GM15510 (cell line): ENCODE results near the gene ZBTB16.

Source experiments
- POLR2A ChIP-seq: IDR thresholded peaks from 3 replicates; pipeline ENCODE4 v1.6.1; 2011; ENCODE audit warnings: borderline replicate concordance; ENCODE audit not compliant: insufficient read length; ENCODE audit errors: extremely low read depth

The ZBTB16 gene

DNA sequence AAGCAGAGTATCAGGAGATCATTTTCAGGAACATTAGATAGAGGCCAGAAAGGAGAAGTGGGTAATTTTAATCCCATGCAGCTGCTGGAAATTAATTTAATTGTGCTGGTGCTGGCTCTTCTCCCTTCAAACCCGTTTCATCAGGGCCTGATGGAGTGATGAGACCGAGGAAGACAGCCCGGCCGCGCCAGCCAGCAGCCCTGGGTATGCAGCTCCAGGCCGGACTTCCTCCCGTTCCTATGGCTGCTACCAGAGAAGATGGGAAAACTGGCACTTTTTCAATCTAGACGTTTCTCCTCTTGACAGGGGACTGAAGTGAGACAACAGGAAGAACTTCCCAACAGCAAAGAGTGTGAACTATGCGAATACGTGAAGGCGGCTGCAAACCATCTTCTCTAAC is 24.6 kb upstream of the ZBTB16 start:
- TF ChIP-seq POLR2A, result no peak

DNA sequence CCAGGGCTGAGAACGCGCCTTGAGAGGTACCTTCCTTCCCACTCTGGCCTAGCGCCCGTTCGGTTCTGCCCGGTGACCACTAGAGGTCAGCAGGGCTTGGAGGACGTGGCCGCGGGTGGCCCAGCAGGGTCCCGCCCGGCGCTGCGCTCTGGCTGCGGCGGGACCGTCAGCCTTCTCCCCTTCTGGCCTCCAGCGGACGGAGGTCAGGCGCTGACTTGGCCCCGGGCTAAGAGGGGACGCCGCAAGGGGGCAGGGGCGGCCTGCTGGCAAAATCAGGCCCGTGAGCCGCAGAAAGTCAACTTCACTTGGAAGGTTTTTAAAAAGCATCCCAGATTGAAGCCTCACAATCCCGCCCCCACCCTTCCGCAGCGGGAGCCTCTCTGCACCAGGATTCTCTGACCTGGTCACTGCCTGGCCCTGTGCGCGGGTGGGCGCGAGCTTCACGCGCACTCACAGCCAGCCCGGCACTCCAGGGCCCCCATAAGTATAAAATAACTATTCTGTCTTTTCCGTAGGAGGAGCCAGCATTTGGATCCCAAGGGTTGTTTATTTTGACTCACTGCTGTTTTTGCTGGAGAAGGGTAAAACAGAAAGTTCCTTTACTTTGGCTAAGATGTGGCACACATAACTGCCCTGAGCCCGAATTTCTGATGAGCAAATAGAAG is 23.2 kb upstream of the ZBTB16 start:
- TF ChIP-seq POLR2A, result no peak

DNA sequence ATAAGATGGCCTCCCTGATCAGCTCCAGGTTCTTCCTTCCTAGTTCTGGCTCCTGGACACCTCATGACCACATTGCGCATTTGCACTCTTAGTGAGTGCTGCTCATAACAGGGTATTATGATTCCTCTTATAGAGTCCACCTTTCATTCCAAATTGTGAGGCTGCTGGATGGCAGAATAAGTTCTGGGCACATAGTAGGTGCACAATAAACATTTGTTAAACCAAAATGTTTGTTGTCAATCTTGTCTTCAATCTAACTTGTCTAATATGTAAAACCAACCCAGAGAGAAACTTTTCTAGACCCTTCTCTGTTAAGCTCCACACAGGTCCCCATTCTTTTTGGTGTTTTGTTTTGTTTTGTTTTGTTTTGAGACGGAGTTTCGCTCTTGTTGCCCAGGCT is 22.6 kb upstream of the ZBTB16 start:
- TF ChIP-seq POLR2A, result no peak

DNA sequence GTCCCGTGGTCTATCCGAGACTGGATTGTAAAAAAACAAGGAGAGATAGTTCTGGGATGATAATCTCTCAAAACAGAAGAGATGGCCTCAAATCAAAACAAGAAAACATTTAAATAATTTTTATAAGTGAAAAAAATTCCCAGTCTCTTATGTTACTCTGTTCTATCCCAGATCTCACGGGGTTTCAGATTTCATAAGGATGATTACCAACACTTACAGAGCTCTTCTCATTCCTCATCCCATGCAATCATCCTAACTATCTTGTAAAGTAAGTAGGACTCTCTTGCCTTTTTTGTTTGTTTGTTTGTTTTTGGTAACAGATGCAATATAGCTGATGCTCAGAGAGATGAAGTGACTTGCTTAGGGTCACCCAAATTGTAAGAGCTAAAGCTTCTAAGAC is 20.0 kb upstream of the ZBTB16 start:
- TF ChIP-seq POLR2A, result no peak

DNA sequence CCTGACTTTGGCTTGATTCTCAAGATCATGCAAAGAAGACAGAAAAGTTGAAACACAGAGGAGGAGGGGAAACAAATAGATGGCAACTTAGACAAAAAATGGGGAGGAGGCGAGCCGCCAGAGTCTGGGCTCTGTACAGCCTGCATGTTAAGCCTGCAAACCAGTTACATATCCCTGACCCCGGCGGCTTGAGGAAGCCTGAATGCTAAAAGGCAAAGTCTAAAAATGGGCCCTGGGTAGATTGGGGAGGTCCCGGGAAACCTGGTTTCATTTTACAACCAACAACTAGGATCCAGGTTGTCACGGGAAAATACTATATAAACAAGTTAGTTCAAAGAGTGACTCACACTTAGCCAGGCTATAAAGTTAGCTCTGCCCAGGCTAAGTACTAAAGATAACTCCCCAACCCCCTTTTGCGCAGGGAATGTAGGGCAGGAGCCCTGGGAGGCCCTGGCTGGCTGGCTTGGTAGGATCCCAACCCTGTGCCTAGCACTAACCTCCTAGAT is 18.8 kb upstream of the ZBTB16 start:
- no peak for TF ChIP-seq POLR2A

DNA sequence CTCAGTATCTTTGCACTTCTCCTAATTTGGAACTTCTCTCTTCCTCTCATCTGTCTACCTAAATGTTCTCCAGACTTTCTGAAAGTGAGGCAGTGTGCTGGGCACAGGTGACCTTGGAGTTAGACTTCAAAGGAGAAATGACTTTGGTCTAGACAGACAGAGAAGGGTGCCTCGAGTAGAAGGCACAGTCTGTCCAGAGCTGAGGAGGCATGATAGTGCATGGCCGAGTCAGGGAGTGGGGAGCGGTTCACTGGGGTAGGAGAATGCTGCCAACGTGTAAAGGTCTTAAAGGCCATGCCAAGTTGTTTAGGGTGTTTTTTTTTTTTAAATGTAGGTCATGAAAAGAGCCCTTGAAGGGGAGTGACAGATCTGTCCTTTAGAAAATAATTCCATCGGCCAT is 17.3 kb upstream of the ZBTB16 start:
- TF ChIP-seq POLR2A, result no peak

DNA sequence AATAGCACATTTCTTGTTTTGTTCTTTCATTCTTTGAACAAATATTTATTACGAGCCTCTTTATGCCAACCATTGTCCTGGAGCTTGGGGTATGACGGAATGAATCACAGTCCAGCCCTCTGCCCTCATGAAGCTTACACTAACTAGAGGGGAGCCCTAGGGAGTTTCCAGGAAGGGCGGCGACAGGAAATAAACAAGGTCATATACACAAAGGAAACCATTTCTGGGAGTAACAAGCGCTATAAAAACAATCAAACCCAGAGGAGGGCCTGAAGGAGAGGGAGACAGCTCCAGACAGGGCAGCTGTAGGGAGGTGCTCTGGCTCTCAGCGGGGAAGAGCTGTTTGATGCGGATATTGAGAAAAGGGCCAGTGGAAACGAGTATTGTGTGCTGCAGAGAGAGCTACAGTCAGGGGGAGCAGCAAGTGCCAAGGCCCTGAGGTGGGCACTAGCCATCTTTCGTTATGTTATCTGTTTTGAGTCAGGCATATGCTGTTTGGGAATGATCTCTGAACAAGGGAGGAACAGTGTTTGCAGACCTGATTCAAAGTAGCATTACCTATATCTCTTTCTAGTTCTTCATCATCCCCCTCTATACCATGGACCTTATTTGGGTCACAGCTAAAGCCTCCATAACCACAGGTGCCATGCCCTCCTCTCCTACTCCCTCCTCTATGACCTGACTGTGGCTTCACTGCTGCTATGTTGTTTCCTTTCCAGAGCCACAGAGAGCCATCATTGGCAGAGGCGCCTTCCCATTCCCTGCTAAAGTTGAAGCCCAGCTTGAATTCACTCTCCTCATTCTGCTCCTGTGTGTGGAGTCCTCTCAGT is 15.3 kb upstream of the ZBTB16 start:
- no peak for TF ChIP-seq POLR2A

DNA sequence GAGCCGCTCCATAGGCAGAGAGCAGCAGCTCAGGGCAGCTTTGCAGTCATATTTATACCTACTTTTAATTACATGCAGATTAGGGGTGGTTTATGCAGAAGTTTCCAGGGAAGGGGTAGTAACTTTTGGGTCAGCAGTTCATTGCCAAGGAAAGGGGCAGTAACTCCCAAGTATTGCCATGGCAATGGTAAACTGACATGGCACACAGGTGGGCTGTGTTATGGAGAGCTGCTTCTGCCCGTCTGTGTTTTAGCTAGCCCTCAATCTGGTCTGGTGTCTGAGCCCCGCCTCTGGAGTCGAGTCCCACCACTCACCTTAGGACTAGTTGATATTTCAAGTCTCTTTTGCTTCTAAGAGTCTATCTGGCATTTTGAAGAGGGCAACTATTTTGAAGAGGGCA is 12.2 kb upstream of the ZBTB16 start:
- TF ChIP-seq POLR2A, result no peak

DNA sequence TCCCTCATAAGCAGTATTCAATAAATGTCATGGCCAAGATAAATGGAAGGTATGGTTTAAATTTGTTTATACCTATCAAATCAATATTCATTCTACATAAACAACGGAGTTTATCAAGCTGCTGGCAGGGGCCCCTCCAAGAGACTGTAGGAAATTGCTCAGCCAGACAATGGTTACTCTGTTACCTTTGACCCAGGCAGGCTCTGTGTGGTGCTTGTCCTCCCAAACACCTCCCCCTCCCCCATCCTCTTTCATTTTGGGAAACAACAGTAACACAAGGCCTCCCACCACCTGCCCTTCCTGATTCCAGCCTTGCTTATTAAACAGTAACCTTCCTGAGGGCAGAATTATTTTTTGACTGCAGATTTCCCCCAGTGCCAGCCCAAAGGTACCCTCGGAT is 10.5 kb upstream of the ZBTB16 start:
- TF ChIP-seq POLR2A, result no peak

DNA sequence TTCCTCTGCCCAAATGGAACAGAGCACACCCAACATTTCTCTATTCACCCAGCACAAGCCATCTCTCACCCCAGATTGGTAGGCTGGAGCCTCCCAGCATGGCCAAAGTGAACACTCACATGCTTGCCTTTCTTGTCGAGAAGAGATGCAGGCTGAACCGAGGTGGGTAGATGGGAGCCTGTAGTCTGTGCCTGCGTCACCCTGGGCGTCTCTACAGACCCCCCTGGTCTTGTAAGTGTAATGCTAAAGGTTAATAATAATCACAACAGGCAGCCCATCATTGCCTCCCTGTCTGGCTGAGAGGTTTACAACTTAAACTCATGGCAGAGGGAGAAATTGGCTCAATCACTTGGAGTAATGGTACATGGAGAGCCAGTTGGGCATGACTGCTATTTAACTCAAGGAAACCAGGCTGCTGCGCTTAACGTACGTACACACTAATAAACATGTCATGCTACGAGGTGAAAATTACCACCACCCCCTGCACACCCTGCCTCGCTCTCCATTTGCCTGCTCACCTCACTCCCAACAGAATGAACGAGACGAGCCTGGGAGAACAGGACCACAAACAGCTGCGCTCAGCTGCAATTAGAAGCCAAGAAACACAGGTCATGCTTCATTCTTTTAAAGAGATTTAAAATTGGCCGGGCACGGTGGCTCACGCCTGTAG is 9.1 kb upstream of the ZBTB16 start:
- TF ChIP-seq POLR2A, result no peak

DNA sequence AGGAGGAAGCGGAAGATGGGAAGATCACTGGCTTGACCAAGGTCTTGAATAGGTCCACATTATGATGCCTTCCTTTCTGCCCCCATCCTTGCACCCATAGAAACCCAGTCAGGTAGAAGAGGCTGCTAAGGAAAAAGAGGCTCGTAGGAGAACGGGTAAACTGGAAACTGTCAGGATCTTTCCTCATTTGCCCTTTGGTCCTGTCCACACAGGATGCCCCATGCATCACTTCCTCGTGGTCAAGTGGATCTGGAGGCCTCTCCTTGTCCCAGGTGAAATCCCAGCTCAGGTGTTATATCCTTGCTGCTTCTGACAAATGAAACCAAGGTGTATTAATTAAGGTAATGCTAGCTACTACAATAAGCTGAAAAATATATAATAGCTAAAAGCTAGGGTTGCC is 8.0 kb upstream of the ZBTB16 start:
- no peak for TF ChIP-seq POLR2A

DNA sequence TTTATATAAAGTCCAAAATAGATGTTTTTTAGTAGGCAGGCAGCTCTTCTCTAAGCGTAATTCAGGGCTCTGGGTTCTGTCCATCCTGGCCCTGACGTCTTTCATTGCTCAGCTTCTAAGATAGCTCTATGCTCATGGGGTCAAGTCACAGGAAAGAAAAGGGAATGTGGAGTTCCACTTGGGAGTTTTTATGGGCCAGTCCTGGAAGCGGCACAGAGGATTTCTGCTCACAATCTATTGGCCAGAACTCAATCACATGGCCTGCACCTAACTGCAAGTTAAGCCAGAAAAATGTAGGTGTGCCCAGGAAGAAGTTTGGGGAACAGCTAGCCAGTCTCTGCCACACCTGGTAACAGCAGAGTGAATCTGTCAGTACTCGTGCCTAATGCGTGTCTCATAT is 7.4 kb upstream of the ZBTB16 start:
- TF ChIP-seq POLR2A, result no peak

DNA sequence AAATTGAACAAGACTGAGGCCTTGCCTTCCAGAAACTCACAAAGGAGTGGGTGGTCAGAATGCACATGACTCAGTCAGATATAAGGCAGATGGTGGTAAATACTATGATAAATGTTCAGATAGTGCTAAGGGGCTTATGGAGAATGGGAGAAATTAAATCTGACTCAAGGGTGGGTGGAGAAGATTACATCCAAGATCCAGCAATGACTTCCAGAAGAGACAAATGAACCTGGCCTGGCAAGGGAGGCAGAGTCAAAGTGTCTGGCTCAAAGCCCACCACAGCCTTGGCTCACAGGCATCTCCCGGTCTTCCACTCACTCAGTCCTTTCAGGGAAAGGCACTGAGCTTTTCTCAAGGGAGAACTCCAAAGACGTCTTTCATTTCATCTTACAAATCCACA is 6.1 kb upstream of the ZBTB16 start:
- no peak for TF ChIP-seq POLR2A

DNA sequence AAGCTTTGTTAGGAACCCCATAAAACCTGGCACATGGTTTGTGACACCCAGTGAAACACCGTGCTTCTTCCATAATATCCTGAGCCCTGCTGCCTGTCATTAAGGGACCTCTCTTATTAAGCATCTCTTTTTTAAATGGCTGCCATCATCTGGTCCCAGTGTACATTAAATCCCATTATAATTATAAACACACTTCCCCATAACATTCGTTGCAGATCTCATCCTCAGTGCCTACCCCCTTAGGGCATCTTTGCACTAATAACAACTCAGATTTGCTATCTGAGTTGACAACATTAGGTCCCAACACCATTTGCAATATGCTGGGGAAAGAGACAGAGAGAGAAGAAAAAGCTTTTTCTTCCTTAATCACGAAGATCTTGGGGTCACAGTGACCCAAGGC is 4.7 kb upstream of the ZBTB16 start:
- TF ChIP-seq POLR2A, result no peak

DNA sequence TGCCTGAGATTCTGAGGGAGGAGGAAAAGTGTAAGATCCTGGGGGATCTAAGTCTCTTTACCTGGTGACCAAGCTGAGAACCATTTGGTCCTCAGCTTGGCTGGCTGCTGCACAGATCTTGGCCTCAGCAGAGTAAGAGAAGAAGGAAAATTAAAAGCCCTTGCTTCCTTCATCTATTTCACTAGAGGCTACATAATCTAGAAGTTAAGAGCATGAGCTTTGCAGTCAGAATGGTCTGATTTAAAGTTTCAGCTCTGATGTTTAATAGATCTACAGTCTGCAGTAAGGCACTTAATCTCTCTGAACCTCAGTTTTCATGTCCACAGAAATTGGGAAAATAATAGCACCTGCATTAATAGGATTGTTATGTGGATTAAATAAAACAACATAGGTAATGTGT is 3.1 kb upstream of the ZBTB16 start:
- no peak for TF ChIP-seq POLR2A
